A673 (cell line): Measurements from ENCODE around the gene RNF145. TPM values are rescaled to one million over a fixed set of nuclear protein-coding genes. Genes with fewer than 3 reads are reported as not detected.

Experiments
- BruUV-seq: library from RNA; stranded (reverse); fragments of 400-500 nt; replicated peaks from 2 replicates; lab custom pipeline; 2021; lab: Mats Ljungman, UMichigan
- CTCF ChIA-PET: fragments of 300-600 bp; sonication (Branson Sonifier 250); formaldehyde crosslinking; loops from one replicate; lab custom pipeline; 2022; ENCODE audit warnings: antibody characterized with exemption; lab: Charles Lee
- POLR2A ChIA-PET: fragments of 300-600 bp; sonication (Branson Sonifier 250); formaldehyde crosslinking; loops from one replicate; lab custom pipeline; 2022; ENCODE audit warnings: antibody characterized with exemption; ENCODE audit not compliant: low non-redundant PET; lab: Charles Lee
- DNase-seq: peaks from one replicate; pipeline ENCODE4 v3.0.0-alpha.2; 2015; ENCODE audit warnings: low spot score
- H3K27ac ChIP-seq: fragments of 200-600 bp; sonication (generic); 2 replicates; pipeline ENCODE4 v1.5.1; 2016; ENCODE audit warnings: mixed run types, low read depth, mild to moderate bottlenecking, mixed read lengths, antibody characterized with exemption, low read length; ENCODE audit not compliant: poor library complexity, severe bottlenecking
- H3K27me3 ChIP-seq: fragments of 200-600 bp; sonication (generic); replicated peaks from 2 replicates; pipeline ENCODE4 v1.6.1; 2017; ENCODE audit warnings: mixed run types, low read depth, mild to moderate bottlenecking, mixed read lengths, antibody characterized with exemption, low read length; ENCODE audit not compliant: insufficient read depth, poor library complexity
- H3K36me3 ChIP-seq: fragments of 200-600 bp; sonication (generic); 2 replicates; pipeline ENCODE4 v1.6.1; 2016; ENCODE audit warnings: mixed run types, mild to moderate bottlenecking, mixed read lengths, antibody characterized with exemption, low read length; ENCODE audit not compliant: insufficient read depth, poor library complexity, severe bottlenecking
- H3K4me1 ChIP-seq: fragments of 200-600 bp; sonication (generic); 2 replicates; pipeline ENCODE4 v1.6.1; 2017; ENCODE audit warnings: mixed run types, mild to moderate bottlenecking, mixed read lengths, antibody characterized with exemption, low read length; ENCODE audit not compliant: insufficient read depth, poor library complexity, severe bottlenecking
- H3K4me3 ChIP-seq: fragments of 200-600 bp; sonication (generic); 2 replicates; pipeline ENCODE4 v1.5.1; 2016; ENCODE audit warnings: low read depth, mixed run types, mild to moderate bottlenecking, mixed read lengths, low read length; ENCODE audit not compliant: poor library complexity, severe bottlenecking
- H3K9me3 ChIP-seq: fragments of 200-600 bp; sonication (generic); 2 replicates; pipeline ENCODE4 v1.6.1; 2016; ENCODE audit warnings: mixed run types, low read depth, mild to moderate bottlenecking, mixed read lengths, antibody characterized with exemption, low read length; ENCODE audit not compliant: poor library complexity, severe bottlenecking
- CTCF ChIP-seq: fragments of 300-800, 200-600 bp; sonication (generic); conservative IDR thresholded peaks from 2 replicates; pipeline ENCODE4 v1.5.1; 2017; ENCODE audit warnings: low read depth, mild to moderate bottlenecking, antibody characterized with exemption, low read length, moderate library complexity, mixed read lengths
- EZH2 ChIP-seq: fragments of 200-600 bp; sonication (generic); IDR thresholded peaks from 2 replicates; pipeline ENCODE4 v1.6.1; 2017; ENCODE audit warnings: borderline replicate concordance, low read depth, mild to moderate bottlenecking, mixed read lengths, antibody characterized with exemption, low read length; ENCODE audit not compliant: poor library complexity, severe bottlenecking
- intact Hi-C: fragments of 100-400 bp; cut with micrococcal nuclease; formaldehyde crosslinking; loops from one replicate; pipeline ENCODE4 v1.10.0; 2022; ENCODE audit not compliant: unreplicated experiment
- total RNA-seq: library from RNA; stranded (reverse); gene quantifications from 2 replicates; pipeline ENCODE4 v1.2.3, GENCODE V29; 2021

RNF145 gene
- total RNA-seq, 1 experiment from 2014 or later = 132 TPM

- ChIA-PET CTCF (no interaction called here), POLR2A (no interaction called here)
- intact Hi-C loops = loop anchor here (5.0 to 10.0 kb wide), 5 partner anchors 436 to 1366 kb away; no protein-coding TSS in a partner anchor
- Histone ChIP-seq H3K27me3 (no peaks in the 10 kb centered on the region), H3K4me3 (no peak overlapping the region), H3K9me3 (no peaks in the 10 kb centered on the region), H3K36me3 (no peaks in the 10 kb centered on the region), H3K4me1 (no peaks in the 10 kb centered on the region), H3K27ac (no peak overlapping the region)
- DNase-seq = no peak
- BruUV-seq = no TSS peak
- TF ChIP-seq EZH2 (no peak), CTCF (no peak)
Observed at GRCh38 chr5:159130871-159131270, 78.5 kb downstream of the RNF145 start.

- no peak overlapping the region for H3K27ac ChIP-seq
- no peaks in the 10 kb centered on the region for H3K36me3 ChIP-seq
- no peak for TF ChIP-seq CTCF
- TF ChIP-seq EZH2 = no peak
- intact Hi-C loops = no loop called here
- no TSS peak for BruUV-seq
- CTCF ChIA-PET = no interaction called here
- H3K4me3 ChIP-seq = no peak overlapping the region
- H3K27me3 ChIP-seq = no peaks in the 10 kb centered on the region
- no peaks in the 10 kb centered on the region for H3K4me1 ChIP-seq
- no peak for DNase-seq
- H3K9me3 ChIP-seq = no peaks in the 10 kb centered on the region
- POLR2A ChIA-PET = no interaction called here
Observed at GRCh38 chr5:159128070-159128541, 81.2 kb downstream of the RNF145 start.

- Histone ChIP-seq H3K9me3 (no peaks in the 10 kb centered on the region), H3K4me1 (no peaks in the 10 kb centered on the region), H3K27me3 (no peaks in the 10 kb centered on the region), H3K4me3 (no peak overlapping the region), H3K27ac (no peak overlapping the region), H3K36me3 (no peaks in the 10 kb centered on the region)
- TF ChIP-seq EZH2 (no peak), CTCF (no peak)
- ChIA-PET POLR2A (no interaction called here), CTCF (no interaction called here)
- BruUV-seq = no TSS peak
- intact Hi-C loops = no loop called here
- DNase-seq = no peak
Observed at GRCh38 chr5:159123700-159124099, 85.7 kb downstream of the RNF145 start.
